D721Med (cell line): ENCODE measurements around the gene LRRC14B.

ENCODE experiments used
- DNase-seq: peaks from one replicate; pipeline ENCODE4 v3.0.0; 2011; ENCODE audit warnings: low spot score; ENCODE audit not compliant: insufficient read length
- FAIRE-seq: peaks from 2 replicates; lab custom pipeline; 2011; peaks lifted over from hg19 to GRCh38; lab: Jason Lieb, UNC
- TF ChIP-seq, protein P1 (sequence below): IDR thresholded peaks from 2 replicates; pipeline ENCODE4 v1.5.1; 2012; ENCODE audit warnings: mild to moderate bottlenecking, control low read depth; ENCODE audit not compliant: insufficient read depth; ENCODE audit errors: missing control alignments

The LRRC14B gene

DNA sequence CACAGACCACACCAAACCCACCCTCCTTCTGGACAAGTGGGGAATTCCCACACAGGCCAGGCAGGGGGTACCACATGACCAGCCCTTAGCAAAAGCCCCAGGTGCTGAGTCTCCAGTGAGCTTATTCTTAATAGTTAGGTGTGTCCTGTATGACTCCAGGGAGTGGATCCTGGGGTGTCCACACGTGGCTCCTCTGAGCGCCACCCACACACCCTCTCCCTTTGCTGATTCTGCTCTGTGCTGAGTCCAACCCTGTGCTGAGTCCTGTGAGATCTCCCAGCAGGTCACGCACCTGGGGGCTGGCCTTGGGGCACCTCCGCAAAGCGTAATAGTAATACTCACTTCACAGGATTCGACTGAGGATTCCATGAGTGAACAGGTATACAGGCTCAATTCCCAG lies 12.7 kb downstream of the LRRC14B start:
- DNase-seq, result no peak
- no peak for FAIRE-seq
- TF ChIP-seq, protein P1, sequence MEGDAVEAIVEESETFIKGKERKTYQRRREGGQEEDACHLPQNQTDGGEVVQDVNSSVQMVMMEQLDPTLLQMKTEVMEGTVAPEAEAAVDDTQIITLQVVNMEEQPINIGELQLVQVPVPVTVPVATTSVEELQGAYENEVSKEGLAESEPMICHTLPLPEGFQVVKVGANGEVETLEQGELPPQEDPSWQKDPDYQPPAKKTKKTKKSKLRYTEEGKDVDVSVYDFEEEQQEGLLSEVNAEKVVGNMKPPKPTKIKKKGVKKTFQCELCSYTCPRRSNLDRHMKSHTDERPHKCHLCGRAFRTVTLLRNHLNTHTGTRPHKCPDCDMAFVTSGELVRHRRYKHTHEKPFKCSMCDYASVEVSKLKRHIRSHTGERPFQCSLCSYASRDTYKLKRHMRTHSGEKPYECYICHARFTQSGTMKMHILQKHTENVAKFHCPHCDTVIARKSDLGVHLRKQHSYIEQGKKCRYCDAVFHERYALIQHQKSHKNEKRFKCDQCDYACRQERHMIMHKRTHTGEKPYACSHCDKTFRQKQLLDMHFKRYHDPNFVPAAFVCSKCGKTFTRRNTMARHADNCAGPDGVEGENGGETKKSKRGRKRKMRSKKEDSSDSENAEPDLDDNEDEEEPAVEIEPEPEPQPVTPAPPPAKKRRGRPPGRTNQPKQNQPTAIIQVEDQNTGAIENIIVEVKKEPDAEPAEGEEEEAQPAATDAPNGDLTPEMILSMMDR, result no peak

DNA sequence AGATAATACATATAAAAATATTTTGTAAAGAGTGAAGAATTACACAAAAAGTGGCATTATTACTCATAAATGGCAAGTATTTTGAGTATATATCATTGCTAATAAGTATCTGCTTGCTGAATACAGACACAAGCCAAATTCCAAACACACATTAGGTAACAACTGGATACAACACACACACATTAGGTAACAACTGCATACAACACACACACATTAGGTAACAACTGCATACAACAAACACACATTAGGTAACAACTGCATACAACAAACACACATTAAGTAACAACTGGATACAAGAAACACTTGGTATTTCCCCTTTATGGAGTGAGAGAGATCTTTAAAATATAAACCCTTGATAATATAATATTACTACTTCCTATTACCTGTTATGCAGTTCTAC lies 13.2 kb downstream of the LRRC14B start:
- FAIRE-seq, result no peak
- DNase-seq, result no peak
- TF ChIP-seq, protein P1, result no peak

DNA sequence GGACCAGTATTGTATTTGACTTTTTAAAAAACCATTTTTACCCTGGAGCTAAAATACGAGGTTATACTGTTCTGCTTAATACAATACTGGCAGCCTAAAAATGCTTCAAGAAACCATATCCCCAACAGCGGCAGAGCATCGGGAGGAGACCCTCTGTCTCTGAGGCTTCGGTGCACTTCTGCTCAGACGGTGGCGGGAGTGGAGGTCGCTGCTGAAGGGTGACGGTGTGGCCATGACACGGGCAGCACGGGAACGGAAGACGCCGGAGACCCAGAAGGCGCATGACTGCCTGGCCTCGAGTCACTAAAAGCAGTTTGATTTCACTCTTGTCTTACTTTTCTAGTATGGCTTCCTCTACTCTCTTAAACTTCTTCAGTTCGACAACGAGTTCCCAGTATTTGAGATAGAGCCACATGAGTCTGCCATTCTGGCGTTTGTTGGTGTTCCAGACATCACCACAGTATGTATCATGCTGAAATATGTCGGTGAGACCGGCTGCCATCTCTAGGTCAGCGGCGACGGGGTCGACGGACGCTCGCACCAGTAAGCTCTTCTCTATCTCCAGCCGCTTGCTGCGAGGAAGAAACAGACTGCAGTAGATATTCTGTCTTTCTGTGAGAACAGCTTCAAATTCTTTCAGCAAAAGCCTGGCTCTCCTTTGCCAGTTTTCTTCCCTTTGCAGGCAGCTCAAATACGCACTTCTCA lies 13.8 kb downstream of the LRRC14B start:
- FAIRE-seq (no peak), DNase-seq (no peak)
- TF ChIP-seq, protein P1, result no peak

DNA sequence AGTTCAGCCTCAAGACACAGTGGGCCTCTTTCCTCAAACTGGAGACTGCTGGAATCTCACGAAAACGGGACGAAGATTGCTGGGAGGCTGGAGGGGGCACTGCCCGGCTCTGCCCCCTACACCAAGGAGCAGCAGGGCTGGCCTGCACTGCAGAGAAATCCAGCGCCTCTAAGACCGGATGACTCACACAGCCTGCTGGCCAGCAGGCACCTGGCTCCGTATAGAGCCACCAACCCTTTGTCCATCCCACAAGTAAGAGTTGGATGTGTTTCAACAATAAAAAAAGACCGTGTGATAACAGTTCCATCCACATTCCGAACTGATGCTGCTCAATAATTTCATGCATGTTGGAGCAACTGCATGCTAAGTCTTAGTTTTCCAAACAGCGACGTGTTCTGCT lies 15.1 kb downstream of the LRRC14B start:
- DNase-seq, result no peak
- FAIRE-seq, result no peak
- TF ChIP-seq, protein P1, result no peak

DNA sequence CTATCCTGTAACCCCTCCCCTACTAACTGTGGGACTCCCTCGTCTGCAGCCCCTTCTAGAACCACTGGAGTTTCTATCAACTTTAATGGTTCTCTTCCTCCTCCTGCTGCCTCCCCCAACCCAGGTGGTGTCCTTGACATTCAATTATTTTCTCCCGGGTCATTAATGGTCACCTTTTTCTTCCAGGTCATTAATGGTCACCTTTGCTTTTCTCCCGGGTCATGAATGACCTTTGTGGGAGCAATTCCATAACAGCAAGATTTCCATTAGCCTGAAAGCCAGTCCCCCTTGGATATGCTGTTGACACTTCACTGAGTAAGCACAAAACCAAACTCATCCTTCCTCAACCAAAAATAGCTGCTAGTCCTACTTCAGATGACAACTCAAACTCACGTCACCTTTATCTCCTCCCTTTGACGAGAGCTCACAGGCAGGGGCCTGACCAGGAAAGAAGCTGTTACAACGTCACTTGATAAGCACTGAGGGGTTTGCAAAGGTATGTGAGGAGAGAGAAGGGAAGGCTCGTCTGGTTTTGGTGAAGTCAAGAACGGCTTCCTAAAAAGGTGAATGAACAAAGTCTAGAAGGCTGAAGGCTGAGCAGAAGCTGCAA lies 15.7 kb downstream of the LRRC14B start:
- no peak for DNase-seq
- no peak for FAIRE-seq
- TF ChIP-seq, protein P1, result no peak

DNA sequence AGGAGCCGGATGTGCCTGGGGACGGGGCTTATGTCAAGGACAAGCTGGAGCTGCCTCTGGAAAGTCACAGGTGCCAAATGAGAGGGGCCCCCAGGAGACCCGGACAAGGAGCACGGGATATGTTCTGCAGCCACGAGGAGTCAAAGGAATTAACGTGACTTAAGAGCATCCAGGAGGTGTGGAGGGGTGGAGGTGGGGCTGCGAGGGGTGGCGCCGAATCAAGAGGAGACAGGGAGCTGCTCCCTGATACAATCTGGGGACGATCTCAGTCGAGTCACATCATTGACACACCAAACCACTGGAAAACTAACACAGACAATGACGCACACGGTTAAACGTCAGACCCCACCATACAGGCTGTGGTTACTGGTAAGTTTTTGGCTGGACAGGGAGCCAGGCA lies 16.3 kb downstream of the LRRC14B start:
- TF ChIP-seq, protein P1, result no peak
- DNase-seq (no peak), FAIRE-seq (no peak)

DNA sequence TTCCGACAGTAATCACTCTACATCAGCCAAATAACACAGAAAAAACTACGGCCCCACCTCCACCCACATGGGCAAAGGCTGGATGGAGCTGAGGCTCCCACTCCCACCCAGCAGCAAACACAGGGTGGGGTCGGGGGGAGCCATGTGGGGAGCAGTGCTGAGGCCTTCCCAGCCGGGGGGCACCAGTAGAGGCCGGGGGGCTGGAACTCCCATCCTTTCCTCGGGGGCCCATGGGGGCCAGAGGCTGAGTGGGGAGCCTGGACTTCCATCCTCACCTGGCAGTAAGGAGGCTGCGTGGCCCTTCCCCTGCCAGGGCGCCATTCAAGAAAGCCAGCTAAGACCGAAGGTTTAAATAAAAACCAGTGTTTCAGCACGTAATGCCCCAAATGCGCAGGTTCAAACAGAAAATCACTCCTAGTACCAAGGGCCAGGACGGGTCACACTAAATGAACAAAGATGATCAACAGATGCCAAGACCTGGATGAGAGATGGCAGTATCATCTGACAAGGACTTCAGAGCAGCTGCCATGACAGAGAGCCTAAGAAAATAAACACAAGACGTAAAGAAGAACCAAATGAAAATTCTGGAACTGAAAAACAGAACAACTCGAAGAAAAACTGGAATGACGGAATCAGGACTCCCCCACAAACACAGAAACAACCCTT lies 17.3 kb downstream of the LRRC14B start:
- DNase-seq (no peak), FAIRE-seq (no peak)
- TF ChIP-seq, protein P1, result no peak
